Measurements from ENCODE around the gene SPPL2B. TPM values are rescaled to one million over a fixed set of nuclear protein-coding genes. Genes with fewer than 3 reads are reported as not detected.

Gene SPPL2B
- total RNA-seq, 2 experiments from 2014 or later = 69.9 to 96.6 TPM

DNA sequence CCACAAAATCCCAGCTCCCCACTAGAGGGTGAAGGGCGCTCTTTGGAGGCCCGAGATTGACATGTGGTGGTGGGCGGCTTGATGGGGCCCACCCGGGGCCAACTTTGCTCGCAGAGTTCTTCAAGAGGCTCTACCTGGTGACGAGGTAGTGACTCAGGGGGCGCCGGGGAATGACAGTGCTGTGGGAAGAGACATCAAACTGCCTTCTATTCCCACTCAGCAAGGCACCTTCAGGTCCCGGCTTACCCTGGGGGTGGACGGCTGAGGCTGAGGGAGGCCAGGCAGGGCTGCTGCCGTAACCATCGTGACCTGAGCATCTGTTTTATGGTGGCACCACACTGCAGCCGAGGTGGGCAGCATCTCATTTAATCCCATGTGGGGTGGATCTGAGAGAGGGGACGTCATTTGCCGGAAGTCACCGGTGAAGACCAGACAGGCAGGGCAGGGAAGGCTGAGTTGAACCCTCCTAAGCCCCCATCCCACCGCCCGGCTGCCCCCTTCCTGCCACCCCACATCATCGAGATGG lies 22.1 kb upstream of the SPPL2B start:
- H3K9me3 Mint-ChIP-seq = no peaks in the 10 kb centered on the region
- no peak overlapping the region for H3K27ac Mint-ChIP-seq
- ChIA-PET POLR2A (no interaction called here), CTCF (interaction anchor here (0.8 kb wide), 1 partner anchor 21 kb away, joined by 3 read pairs; no protein-coding TSS in a partner anchor)
- no peak overlapping the region for H3K4me3 Mint-ChIP-seq
- no peak for DNase-seq
- peaks cover 7% of the 10 kb centered on the region for H3K4me1 Mint-ChIP-seq
- peaks cover 69% of the 10 kb centered on the region for H3K27me3 Mint-ChIP-seq
- H3K36me3 Mint-ChIP-seq (ENCODE audit: low read depth) = peaks cover 2% of the 10 kb centered on the region

- Mint-ChIP-seq H3K27me3 (peaks cover 66% of the 10 kb centered on the region), H3K27ac (no peak overlapping the region), H3K9me3 (no peaks in the 10 kb centered on the region), H3K36me3 (ENCODE audit: low read depth) (peaks cover 2% of the 10 kb centered on the region), H3K4me3 (no peak overlapping the region), H3K4me1 (peaks cover 7% of the 10 kb centered on the region)
- ChIA-PET CTCF (no interaction called here), POLR2A (no interaction called here)
- no peak for DNase-seq
These were observed 21.5 kb upstream of the SPPL2B start for GRCh38 chr19:2306971-2307370.

GRCh38 chr19:2307518-2308012 lies 20.9 kb upstream of the SPPL2B start:
- peaks cover 68% of the 10 kb centered on the region for H3K27me3 Mint-ChIP-seq

GRCh38 chr19:2308114-2308556 lies 20.3 kb upstream of the SPPL2B start, which contains the start of gene LINGO3:
LINGO3 (minus strand) TSS chr19:2308154; CDS start chr19:2291776, 16,378 bp downstream.
- no peak for DNase-seq
- Mint-ChIP-seq H3K9me3 (no peaks in the 10 kb centered on the region), H3K4me1 (peaks cover 3% of the 10 kb centered on the region), H3K27me3 (peaks cover 66% of the 10 kb centered on the region), H3K27ac (no peak within 1 kb of the TSS), H3K4me3 (no peak within 1 kb of the TSS), H3K36me3 (ENCODE audit: low read depth) (peaks cover 2% of the 10 kb centered on the region)
- ChIA-PET CTCF (no interaction called here), POLR2A (no interaction called here)

More at GRCh38 chr19:2307518-2308012, 20.9 kb upstream of the SPPL2B start:
- POLR2A ChIA-PET = no interaction called here
- Mint-ChIP-seq H3K4me3 (no peak overlapping the region), H3K4me1 (peaks cover 7% of the 10 kb centered on the region), H3K27ac (no peak overlapping the region), H3K9me3 (no peaks in the 10 kb centered on the region), H3K36me3 (ENCODE audit: low read depth) (peaks cover 2% of the 10 kb centered on the region)
- no peak for DNase-seq
- CTCF ChIA-PET = no interaction called here

- H3K36me3 Mint-ChIP-seq (ENCODE audit: low read depth) = peaks cover 6% of the 10 kb centered on the region
- POLR2A ChIA-PET = no interaction called here
These were observed 18.6 kb upstream of the SPPL2B start for GRCh38 chr19:2309734-2310362.

DNA sequence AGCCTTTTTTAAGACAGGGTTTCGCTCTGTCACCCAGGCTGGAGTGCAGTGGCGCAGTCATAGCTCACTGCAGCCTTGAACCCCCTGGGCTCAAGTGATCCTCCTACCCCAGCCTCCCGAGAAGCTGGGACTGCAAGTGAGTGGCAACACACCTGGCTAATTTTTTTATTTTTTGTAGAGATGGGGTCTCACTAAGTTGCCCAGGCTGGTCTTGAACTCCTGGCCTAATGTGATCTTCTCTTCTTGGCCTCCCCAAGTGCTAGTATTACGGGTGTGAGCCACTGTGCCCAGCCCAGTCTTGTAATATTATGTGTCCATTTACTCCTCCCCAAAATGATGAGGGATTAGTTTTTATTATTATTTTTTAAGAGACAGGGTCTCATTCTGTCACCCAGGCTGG lies 17.4 kb upstream of the SPPL2B start:
- DNase-seq = no peak
- Mint-ChIP-seq H3K4me3 (no peak overlapping the region), H3K4me1 (peaks cover 7% of the 10 kb centered on the region), H3K9me3 (peaks cover 13% of the 10 kb centered on the region), H3K27ac (no peak overlapping the region), H3K36me3 (ENCODE audit: low read depth) (peaks cover 11% of the 10 kb centered on the region), H3K27me3 (peaks cover 60% of the 10 kb centered on the region)
- CTCF ChIA-PET = interaction anchor here (0.6 to 0.9 kb wide), 2 partner anchors 9 to 520 kb away, joined by 3 to 4 read pairs; no protein-coding TSS in a partner anchor
- POLR2A ChIA-PET = no interaction called here

More at GRCh38 chr19:2309734-2310362, 18.6 kb upstream of the SPPL2B start:
- DNase-seq = no peak
- peak overlapping the region; percentile 41 for H3K27ac Mint-ChIP-seq
- peaks cover 3% of the 10 kb centered on the region for H3K4me1 Mint-ChIP-seq
- CTCF ChIA-PET = interaction anchor here (0.5 to 1.1 kb wide), 3 partner anchors 11 to 270 kb away, joined by 3 to 5 read pairs (median 4); no protein-coding TSS in a partner anchor
- H3K27me3 Mint-ChIP-seq = peaks cover 66% of the 10 kb centered on the region
- no peak overlapping the region for H3K4me3 Mint-ChIP-seq
- H3K9me3 Mint-ChIP-seq = peaks cover 4% of the 10 kb centered on the region

- Mint-ChIP-seq H3K36me3 (ENCODE audit: low read depth) (peaks cover 11% of the 10 kb centered on the region), H3K4me3 (no peak overlapping the region), H3K9me3 (peaks cover 13% of the 10 kb centered on the region), H3K27ac (no peak overlapping the region), H3K27me3 (peaks cover 50% of the 10 kb centered on the region), H3K4me1 (peaks cover 7% of the 10 kb centered on the region)
- ChIA-PET CTCF (interaction anchor here (0.6 kb wide), 1 partner anchor 642 kb away, joined by 3 read pairs; no protein-coding TSS in a partner anchor), POLR2A (no interaction called here)
- DNase-seq = no peak
These were observed 15.5 kb upstream of the SPPL2B start for GRCh38 chr19:2312820-2313501.

- H3K36me3 Mint-ChIP-seq (ENCODE audit: low read depth) = peaks cover 10% of the 10 kb centered on the region
These were observed 13.2 kb upstream of the SPPL2B start for GRCh38 chr19:2315121-2315817.

DNA sequence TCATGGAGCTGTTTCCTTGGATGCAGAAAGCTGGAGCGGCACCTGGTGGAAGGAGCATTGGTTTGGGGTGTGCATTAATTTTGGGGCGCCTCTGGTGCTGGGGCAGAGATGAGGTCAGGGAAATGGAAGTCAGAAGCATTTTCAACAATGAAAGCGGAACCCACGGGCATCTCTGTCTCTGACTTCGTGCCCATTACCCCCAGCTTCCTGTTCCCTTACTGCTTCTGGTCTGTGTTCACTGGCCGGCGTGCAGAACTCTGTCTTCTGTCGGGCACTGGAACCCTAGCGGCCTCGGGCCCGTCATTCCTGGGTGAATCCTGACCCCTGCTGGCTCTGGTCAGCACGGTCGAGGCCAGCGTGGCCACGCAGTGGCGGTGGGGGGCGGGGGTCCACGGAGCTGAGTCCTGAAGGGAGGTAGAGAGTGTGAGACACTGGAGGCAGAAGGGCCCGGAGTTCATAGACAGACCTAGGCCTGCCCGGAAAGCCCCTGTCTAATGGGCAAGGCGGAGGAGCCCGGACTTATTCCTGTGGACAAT lies 12.6 kb upstream of the SPPL2B start:
- DNase-seq = peak; percentile 28
- CTCF ChIA-PET = interaction anchor here (0.5 to 1.4 kb wide), 4 partner anchors 13 to 212 kb away, joined by 3 to 4 read pairs (median 3); no protein-coding TSS in a partner anchor

More at GRCh38 chr19:2315121-2315817, 13.2 kb upstream of the SPPL2B start:
- Mint-ChIP-seq H3K27ac (no peak overlapping the region), H3K27me3 (peaks cover 29% of the 10 kb centered on the region), H3K4me1 (peaks cover 4% of the 10 kb centered on the region), H3K9me3 (peaks cover 13% of the 10 kb centered on the region), H3K4me3 (no peak overlapping the region)
- no peak for DNase-seq
- ChIA-PET CTCF (interaction anchor here (1.4 kb wide), 2 partner anchors 13 to 31 kb away, joined by 3 to 4 read pairs; no protein-coding TSS in a partner anchor), POLR2A (interaction anchor here (0.6 kb wide), 1 partner anchor 418 kb away, joined by 3 read pairs; no protein-coding TSS in a partner anchor)

GRCh38 chr19:2317300-2317699 lies 11.2 kb upstream of the SPPL2B start:
- Mint-ChIP-seq H3K4me3 (no peak overlapping the region), H3K27me3 (peaks cover 21% of the 10 kb centered on the region), H3K27ac (no peak overlapping the region), H3K9me3 (peaks cover 13% of the 10 kb centered on the region), H3K36me3 (ENCODE audit: low read depth) (peaks cover 10% of the 10 kb centered on the region), H3K4me1 (peaks cover 4% of the 10 kb centered on the region)
- CTCF ChIA-PET = no interaction called here
- no peak for DNase-seq
- POLR2A ChIA-PET = no interaction called here

More for the DNA sequence above, 12.6 kb upstream of the SPPL2B start:
- peaks cover 13% of the 10 kb centered on the region for H3K9me3 Mint-ChIP-seq
- no peak overlapping the region for H3K4me3 Mint-ChIP-seq
- H3K27me3 Mint-ChIP-seq = peaks cover 25% of the 10 kb centered on the region
- H3K36me3 Mint-ChIP-seq (ENCODE audit: low read depth) = peaks cover 10% of the 10 kb centered on the region
- no peak overlapping the region for H3K27ac Mint-ChIP-seq
- POLR2A ChIA-PET = interaction anchor here (0.6 kb wide), 1 partner anchor 56 kb away, joined by 4 read pairs; no protein-coding TSS in a partner anchor
- peaks cover 4% of the 10 kb centered on the region for H3K4me1 Mint-ChIP-seq

- Mint-ChIP-seq H3K36me3 (ENCODE audit: low read depth) (peaks cover 10% of the 10 kb centered on the region), H3K27me3 (peaks cover 21% of the 10 kb centered on the region), H3K9me3 (peaks cover 13% of the 10 kb centered on the region), H3K4me3 (no peak overlapping the region), H3K4me1 (peaks cover 4% of the 10 kb centered on the region), H3K27ac (no peak overlapping the region)
- DNase-seq = no peak
- CTCF ChIA-PET = no interaction called here
- POLR2A ChIA-PET = no interaction called here
These were observed 10.7 kb upstream of the SPPL2B start for GRCh38 chr19:2317756-2318155.

GRCh38 chr19:2318923-2319322 lies 9.6 kb upstream of the SPPL2B start:
- ChIA-PET CTCF (no interaction called here), POLR2A (interaction anchor here (0.6 kb wide), 1 partner anchor 41 kb away, joined by 3 read pairs; no protein-coding TSS in a partner anchor)
- Mint-ChIP-seq H3K9me3 (peaks cover 10% of the 10 kb centered on the region), H3K4me3 (no peak overlapping the region), H3K27me3 (peaks cover 12% of the 10 kb centered on the region), H3K4me1 (peaks cover 4% of the 10 kb centered on the region), H3K27ac (no peak overlapping the region), H3K36me3 (ENCODE audit: low read depth) (peaks cover 11% of the 10 kb centered on the region)
- no peak for DNase-seq
